Lung (tissue), 12 donors: ENCODE results near the gene ARL16. TPM values are rescaled to one million over a fixed set of nuclear protein-coding genes. Genes with fewer than 3 reads are reported as not detected.
A peak's percentile ranks its signal among the peaks of the same experiment; 100 is the strongest.

Experiments used
- ATAC-seq: fragments of 200-7000 bp; cut with Tn5 transposase; one replicate; pipeline ENCODE4 v1.9.1; 2020; ENCODE audit warnings: moderate number of reproducible peaks; ENCODE audit not compliant: insufficient read depth, low FRiP score
- DNase-seq, 3 donors: peaks; one replicate each; pipeline ENCODE4 v3.0.0-alpha.2; 2013 to 2017
- H3K27ac ChIP-seq, 2 donors: one replicate each; pipeline ENCODE4 v1.5.1; 2013; ENCODE audit warnings: mild to moderate bottlenecking in 2 of 2, moderate library complexity in 2 of 2, control low read depth in 1 of 2, inconsistent platforms in 1 of 2, low read depth in 1 of 2, low read length in 1 of 2
- H3K27me3 ChIP-seq, 3 donors: one replicate each; pipeline ENCODE4 v1.5.1; 2013; ENCODE audit warnings: low read length in 2 of 3; ENCODE audit not compliant: control insufficient read depth in 3 of 3, insufficient read depth in 3 of 3
- H3K36me3 ChIP-seq, 4 donors: one replicate each; pipeline ENCODE4 v1.5.1; 2013; ENCODE audit warnings: low read length in 4 of 4, mild to moderate bottlenecking in 1 of 4, moderate library complexity in 1 of 4; ENCODE audit not compliant: control insufficient read depth in 4 of 4, insufficient read depth in 4 of 4
- H3K4me1 ChIP-seq, 5 donors: one replicate each; pipeline ENCODE4 v1.5.1; 2013; ENCODE audit warnings: low read length in 5 of 5, mild to moderate bottlenecking in 2 of 5, moderate library complexity in 1 of 5; ENCODE audit not compliant: control insufficient read depth in 5 of 5, insufficient read depth in 5 of 5
- H3K4me3 ChIP-seq: one replicate; pipeline ENCODE4 v1.5.1; 2013; ENCODE audit warnings: mild to moderate bottlenecking, control low read depth, moderate library complexity
- H3K9ac ChIP-seq, 2 donors: one replicate each; pipeline ENCODE4 v1.5.1; 2013; ENCODE audit warnings: low read length in 2 of 2, control low read depth in 1 of 2; ENCODE audit not compliant: insufficient read depth in 1 of 2
- H3K9me3 ChIP-seq, 4 donors: one replicate each; pipeline ENCODE4 v1.5.1; 2013; ENCODE audit warnings: low read length in 3 of 4, mild to moderate bottlenecking in 1 of 4, moderate library complexity in 1 of 4; ENCODE audit not compliant: control insufficient read depth in 4 of 4, insufficient read depth in 3 of 4
- WGBS, 2 donors: extraction: QIAGEN DNeasy Blood & Tissue Kit; methylation state at CpG; one replicate each; pipeline ENCODE4 v1.1.7; 2013; 5-methylcytosine and 5-hydroxymethylcytosine counted together
- polyA plus RNA-seq, 2 donors: library from polyadenylated mRNA; stranded (reverse); fragments of 200-250 nt; gene quantifications; one replicate each; pipeline ENCODE4 v1.2.1, GENCODE V29; 2013
- total RNA-seq, 2 donors: library from RNA; depleted of rRNA in 1 of 2; stranded (reverse); fragments of >200 nt in 1 of 2; gene quantifications; one replicate each; pipeline ENCODE4 v1.2.1, GENCODE V29; 2014 to 2021
- TF ChIP-seq, protein P1 (sequence below): IDR thresholded peaks from 2 replicates; pipeline ENCODE4 v1.5.1; 2012; ENCODE audit warnings: mild to moderate bottlenecking; ENCODE audit errors: control extremely low read depth, extremely low read depth
- donor health status: control.
- donor health status: control.
- donor health status: Bipolar disorder and iron deficiency.
- donor health status: healthy.
- donor health status: DM: yes; HTN: yes; CAD: no.

ARL16 gene
- total and polyA plus RNA-seq, 4 donors, result 27.4 to 59.5 (median 29.8) TPM

- H3K9me3 ChIP-seq, result no peaks in the 10 kb centered on the region
- WGBS, 2 donors, result 3% methylated on average over 16 of the region's 16 CpGs
- peak overlapping the region; percentile 87 to 94 for H3K27ac ChIP-seq
- peaks cover 2 to 43% (median 13%) of the 10 kb centered on the region in 4 donors for H3K36me3 ChIP-seq
- H3K9ac ChIP-seq, result peak overlapping the region; percentile 55 to 63
- DNase-seq (no peak), ATAC-seq (peak; percentile 48)
- H3K27me3 ChIP-seq, result no peaks in the 10 kb centered on the region
- H3K4me1 ChIP-seq, result peaks cover 0 to 24% (median 5%) of the 10 kb centered on the region in 5 donors
- peak overlapping the region; percentile 88 for H3K4me3 ChIP-seq
- TF ChIP-seq, protein P1, sequence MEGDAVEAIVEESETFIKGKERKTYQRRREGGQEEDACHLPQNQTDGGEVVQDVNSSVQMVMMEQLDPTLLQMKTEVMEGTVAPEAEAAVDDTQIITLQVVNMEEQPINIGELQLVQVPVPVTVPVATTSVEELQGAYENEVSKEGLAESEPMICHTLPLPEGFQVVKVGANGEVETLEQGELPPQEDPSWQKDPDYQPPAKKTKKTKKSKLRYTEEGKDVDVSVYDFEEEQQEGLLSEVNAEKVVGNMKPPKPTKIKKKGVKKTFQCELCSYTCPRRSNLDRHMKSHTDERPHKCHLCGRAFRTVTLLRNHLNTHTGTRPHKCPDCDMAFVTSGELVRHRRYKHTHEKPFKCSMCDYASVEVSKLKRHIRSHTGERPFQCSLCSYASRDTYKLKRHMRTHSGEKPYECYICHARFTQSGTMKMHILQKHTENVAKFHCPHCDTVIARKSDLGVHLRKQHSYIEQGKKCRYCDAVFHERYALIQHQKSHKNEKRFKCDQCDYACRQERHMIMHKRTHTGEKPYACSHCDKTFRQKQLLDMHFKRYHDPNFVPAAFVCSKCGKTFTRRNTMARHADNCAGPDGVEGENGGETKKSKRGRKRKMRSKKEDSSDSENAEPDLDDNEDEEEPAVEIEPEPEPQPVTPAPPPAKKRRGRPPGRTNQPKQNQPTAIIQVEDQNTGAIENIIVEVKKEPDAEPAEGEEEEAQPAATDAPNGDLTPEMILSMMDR, result no peak
Observed at GRCh38 chr17:81684442-81684911, 880 bp upstream of the ARL16 start.

GRCh38 chr17:81683208-81683583, 401 bp downstream of the ARL16 start:
- no peak for ATAC-seq
- Histone ChIP-seq H3K27ac (peak overlapping the region; percentile 58 to 76), H3K9ac (peak overlapping the region; percentile 57 to 81), H3K36me3 (peaks cover 0 to 30% (median 6%) of the 10 kb centered on the region in 4 donors), H3K27me3 (no peaks in the 10 kb centered on the region), H3K9me3 (no peaks in the 10 kb centered on the region), H3K4me3 (peak overlapping the region; percentile 91), H3K4me1 (peaks cover 0 to 24% (median 5%) of the 10 kb centered on the region in 5 donors)
- 0 to 1% methylated on average over 32 to 37 of the region's 37 CpGs for WGBS, 2 donors
- TF ChIP-seq, protein P1, result no peak
- DNase-seq, result no peak

DNA sequence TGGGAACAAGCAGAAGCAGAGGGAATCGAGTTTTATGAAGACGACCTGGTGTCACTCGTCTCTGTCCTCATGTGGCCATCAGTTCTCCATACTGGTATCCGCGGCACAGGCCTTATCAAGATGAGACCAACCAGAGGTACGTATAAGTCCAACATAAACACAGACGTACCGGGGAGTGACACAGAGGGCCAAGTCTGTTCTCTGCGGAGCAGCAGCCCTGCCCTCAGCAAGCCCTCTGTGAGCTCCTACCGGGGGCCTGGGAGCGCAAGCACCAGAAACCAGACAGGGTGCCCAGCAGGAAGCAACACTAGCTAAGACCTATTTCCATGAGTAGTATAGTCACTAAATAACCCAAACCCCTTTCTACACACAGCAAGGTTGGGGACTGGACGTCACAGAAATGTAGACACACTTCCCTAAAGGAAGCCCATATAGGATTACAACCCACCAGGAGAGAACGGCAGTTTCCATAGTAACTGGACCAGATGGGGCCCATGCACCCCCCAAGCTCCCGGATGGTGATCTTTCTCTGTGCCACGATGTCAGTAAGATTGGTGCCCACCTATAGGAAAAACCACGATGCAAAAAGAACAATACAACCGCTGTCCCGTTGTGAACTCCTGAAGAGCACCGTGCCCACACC, 911 bp downstream of the ARL16 start:
- Histone ChIP-seq H3K27me3 (no peaks in the 10 kb centered on the region), H3K27ac (no peak overlapping the region), H3K9ac (peak overlapping the region; percentile 57 to 81), H3K4me3 (peak overlapping the region; percentile 91), H3K4me1 (peaks cover 0 to 24% (median 5%) of the 10 kb centered on the region in 5 donors), H3K36me3 (peaks cover 0 to 25% (median 4%) of the 10 kb centered on the region in 4 donors), H3K9me3 (no peaks in the 10 kb centered on the region)
- DNase-seq, result no peak
- WGBS, 2 donors, result 39 to 43% methylated on average over 19 of the region's 19 CpGs
- no peak for ATAC-seq
- TF ChIP-seq, protein P1, result no peak
